Stimulated activated CD4-positive, alpha-beta T cell treated with anti-CD3 and anti-CD28 coated beads, Interleukin-1b, Interleukin-23, amount 100 ng/mL, for 4 hours (primary cell): ENCODE measurements around the gene MOGAT2.
"Not testable (repeated sequence)": the region's sequence is repeated elsewhere in the genome, so short reads cannot be mapped to it uniquely, and the experiment has no call there.

Experiments
- DNase-seq, 2 donors: peaks; one replicate each; pipeline ENCODE4 v3.0.0-alpha.2; 2020; ENCODE audit warnings: low read depth in 2 of 2

The MOGAT2 gene

GRCh38 chr11:75719340-75720239 is 2.0 kb downstream of the MOGAT2 start:
- DNase-seq, result no peak

- DNase-seq, result no peak
Observed at GRCh38 chr11:75720639-75721038, 3.0 kb downstream of the MOGAT2 start.

- DNase-seq, result no peak
Observed at GRCh38 chr11:75721852-75722668, 4.4 kb downstream of the MOGAT2 start.

GRCh38 chr11:75722669-75723042 is 5.0 kb downstream of the MOGAT2 start:
- no peak for DNase-seq

- no peak for DNase-seq
Observed at GRCh38 chr11:75725547-75726320, 8.1 kb downstream of the MOGAT2 start.

GRCh38 chr11:75728992-75729391 is 11.4 kb downstream of the MOGAT2 start:
- no peak for DNase-seq

GRCh38 chr11:75731095-75731494 is 13.5 kb downstream of the MOGAT2 start:
- no peak for DNase-seq

- DNase-seq, result no peak
Observed at GRCh38 chr11:75733071-75733430, 15.4 kb downstream of the MOGAT2 start.

GRCh38 chr11:75733431-75734107 is 15.9 kb downstream of the MOGAT2 start:
- no peak for DNase-seq

- no peak for DNase-seq
Observed at GRCh38 chr11:75734491-75735180, 17.0 kb downstream of the MOGAT2 start.

- DNase-seq, result no peak
Observed at GRCh38 chr11:75735181-75735845, 17.7 kb downstream of the MOGAT2 start.

GRCh38 chr11:75737314-75737713 is 19.7 kb downstream of the MOGAT2 start:
- no peak for DNase-seq

- DNase-seq, result no peak
Observed at GRCh38 chr11:75740681-75741080, 23.0 kb downstream of the MOGAT2 start.

- DNase-seq, result not testable (repeated sequence)
Observed at GRCh38 chr11:75743159-75743558, 25.5 kb downstream of the MOGAT2 start.

- DNase-seq, result no peak
Observed at GRCh38 chr11:75743711-75744563, 26.3 kb downstream of the MOGAT2 start.

- no peak for DNase-seq
Observed at GRCh38 chr11:75745807-75746206, 28.2 kb downstream of the MOGAT2 start.

GRCh38 chr11:75748729-75749273 is 31.2 kb downstream of the MOGAT2 start:
- DNase-seq, result not testable (repeated sequence)

GRCh38 chr11:75754933-75755332 is 37.3 kb downstream of the MOGAT2 start:
- not testable (repeated sequence) for DNase-seq

GRCh38 chr11:75757651-75758050 is 40.0 kb downstream of the MOGAT2 start:
- no peak for DNase-seq
